GM12892 (cell line): ENCODE data around the gene LNPEP.

ENCODE experiments used
- POLR2A ChIP-seq: IDR thresholded peaks from 2 replicates; pipeline ENCODE4 v1.6.1; 2011; ENCODE audit warnings: low read depth, low read length, control low read depth
- POLR2AphosphoS5 ChIP-seq: IDR thresholded peaks from 2 replicates; pipeline ENCODE4 v1.6.1; 2011; ENCODE audit warnings: low read depth, low read length, control low read depth
- TAF1 ChIP-seq: IDR thresholded peaks from 2 replicates; pipeline ENCODE4 v1.6.1; 2011; ENCODE audit warnings: low read depth, mild to moderate bottlenecking, control low read depth, low read length, borderline replicate concordance

GRCh38 chr5:97047076-97047475 lies 111.2 kb downstream of the LNPEP start:
- TF ChIP-seq POLR2AphosphoS5 (no peak), TAF1 (no peak), POLR2A (no peak)
